Left renal pelvis (tissue), 4 donors: ENCODE results near the gene TBC1D16. TPM values are rescaled to one million over a fixed set of nuclear protein-coding genes. Genes with fewer than 3 reads are reported as not detected.

Source experiments
- DNase-seq, 4 donors: peaks; one replicate each; pipeline ENCODE4 v3.0.0-alpha.2; 2013; ENCODE audit warnings: low read depth in 4 of 4, low spot score in 3 of 4
- polyA plus RNA-seq, 4 donors: library from polyadenylated mRNA; unstranded; fragments of 120-200 nt; gene quantifications; one replicate each; pipeline ENCODE4 v1.2.1, GENCODE V29; 2013; ENCODE audit not compliant: insufficient read length in 4 of 4

TBC1D16 gene
- polyA plus RNA-seq, 4 donors = 27.8 to 31.5 (median 30.4) TPM

DNA sequence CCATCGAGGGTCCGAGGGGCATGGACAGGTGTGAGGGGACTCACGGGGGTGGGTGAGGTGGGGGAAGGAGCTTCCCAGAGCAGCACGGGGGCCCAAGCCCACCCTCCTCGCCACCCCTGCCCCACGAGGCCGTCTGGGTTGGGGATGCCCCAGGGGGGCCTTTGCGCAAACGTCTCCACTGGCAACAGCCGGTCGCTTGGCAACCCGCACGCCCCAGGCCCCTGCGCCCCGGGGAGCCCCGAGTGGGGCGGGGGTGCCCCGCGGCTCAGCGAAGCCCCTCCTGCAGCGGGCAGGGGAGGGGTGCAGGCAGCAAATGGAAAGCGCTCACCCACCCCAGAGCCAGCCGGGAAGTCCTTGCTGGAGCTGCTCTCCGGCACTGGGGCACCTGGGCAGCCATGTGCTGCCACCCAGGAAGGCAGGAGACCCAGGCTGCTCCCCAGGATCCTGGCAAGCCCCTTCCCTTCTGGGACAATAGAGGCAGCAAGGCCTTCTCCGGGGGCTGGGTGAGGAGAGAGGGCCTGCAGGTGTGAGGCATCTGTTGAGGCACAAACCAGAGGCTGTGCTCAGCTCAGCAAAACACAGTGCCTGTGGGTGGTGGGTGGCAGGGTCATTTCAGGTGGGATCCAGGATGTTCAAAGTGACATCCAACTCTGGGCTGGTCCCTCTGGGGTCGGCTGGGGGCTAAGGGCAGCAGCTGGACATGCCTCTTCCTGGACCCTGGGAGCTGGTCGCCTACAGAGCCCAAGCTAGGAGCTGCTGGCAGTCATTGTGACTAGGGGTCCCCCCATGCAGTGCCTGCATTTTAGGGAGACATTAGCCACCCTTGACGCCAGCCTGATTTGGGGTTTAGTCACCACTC, 115.6 kb downstream of the TBC1D16 start:
- no peak for DNase-seq

DNA sequence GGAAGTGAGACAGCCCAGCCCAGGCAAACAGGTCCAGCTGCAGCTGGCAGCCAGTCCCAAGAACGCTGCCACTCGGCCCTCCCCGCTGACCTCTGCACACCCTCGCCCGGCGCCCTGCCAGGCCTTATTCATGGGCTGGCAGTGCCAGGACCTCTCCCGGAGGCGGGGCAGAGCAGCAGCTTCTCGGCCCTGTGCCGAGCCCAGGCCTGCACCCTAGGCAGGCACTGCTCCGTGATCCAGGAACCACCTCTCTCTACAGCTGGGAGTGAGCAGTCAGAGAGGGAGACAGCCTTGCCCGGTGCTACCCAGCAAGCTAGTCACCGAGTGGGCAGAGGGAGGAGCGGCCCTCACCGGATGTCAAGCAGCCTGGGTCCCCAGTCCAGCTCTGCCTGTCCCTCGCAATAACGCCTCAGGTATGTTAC, 116.5 kb downstream of the TBC1D16 start:
- DNase-seq = no peak

DNA sequence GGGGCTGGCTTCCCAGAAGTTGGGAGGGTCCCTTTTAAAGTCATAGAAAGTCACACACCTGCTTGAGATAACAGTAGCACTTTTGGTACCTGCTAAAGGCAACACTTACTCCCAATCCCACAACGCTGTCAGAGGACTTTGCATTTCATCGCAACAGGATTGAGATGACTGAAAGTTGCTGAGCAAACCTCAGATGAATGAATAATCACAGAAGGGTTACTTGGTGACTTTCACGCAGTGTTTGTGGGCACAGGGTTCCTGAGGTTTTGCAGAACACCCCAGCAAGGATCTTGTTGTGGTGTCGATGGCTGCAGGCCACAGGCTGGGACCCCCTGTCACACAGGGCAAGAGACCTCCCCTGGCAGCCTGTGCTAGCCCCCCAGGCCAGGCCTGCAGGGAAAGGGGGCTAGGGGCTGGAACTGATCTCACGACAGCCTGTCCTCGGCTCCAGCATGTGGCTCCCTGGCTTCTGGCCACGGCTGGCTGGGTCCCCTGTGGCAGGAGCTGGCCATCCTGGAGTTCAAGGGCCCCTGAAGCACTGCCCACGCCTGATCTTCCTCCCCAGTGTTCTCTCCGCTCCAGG, 117.0 kb downstream of the TBC1D16 start:
- no peak for DNase-seq

DNA sequence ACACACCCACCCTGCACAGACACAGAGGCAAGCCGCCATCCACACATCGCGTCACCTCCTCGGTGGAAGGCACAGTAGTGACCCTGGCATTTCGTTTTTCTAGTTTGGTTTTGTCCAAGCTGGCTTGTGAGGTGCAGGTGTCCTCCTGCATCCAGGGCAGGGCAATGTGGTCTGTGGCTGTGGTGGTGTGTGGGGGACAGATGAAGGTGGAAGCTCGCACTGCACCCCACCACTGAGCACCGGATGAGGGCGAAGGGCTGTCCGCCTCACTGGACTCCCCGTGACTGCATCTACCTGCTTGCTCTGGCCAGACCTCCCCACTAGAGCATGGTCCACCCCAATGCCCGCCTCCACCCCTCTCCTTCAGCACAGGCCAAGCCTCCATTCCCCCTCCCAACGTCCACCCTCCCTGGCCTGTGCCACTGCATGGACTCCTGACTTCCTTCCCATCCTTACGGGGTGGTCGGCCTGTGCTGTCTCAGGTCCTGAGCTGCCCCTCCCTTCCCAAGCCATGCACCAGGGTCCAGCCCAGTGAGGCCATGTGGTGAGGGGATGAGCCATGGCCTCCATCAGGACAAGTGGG, 117.7 kb downstream of the TBC1D16 start:
- no peak for DNase-seq

DNA sequence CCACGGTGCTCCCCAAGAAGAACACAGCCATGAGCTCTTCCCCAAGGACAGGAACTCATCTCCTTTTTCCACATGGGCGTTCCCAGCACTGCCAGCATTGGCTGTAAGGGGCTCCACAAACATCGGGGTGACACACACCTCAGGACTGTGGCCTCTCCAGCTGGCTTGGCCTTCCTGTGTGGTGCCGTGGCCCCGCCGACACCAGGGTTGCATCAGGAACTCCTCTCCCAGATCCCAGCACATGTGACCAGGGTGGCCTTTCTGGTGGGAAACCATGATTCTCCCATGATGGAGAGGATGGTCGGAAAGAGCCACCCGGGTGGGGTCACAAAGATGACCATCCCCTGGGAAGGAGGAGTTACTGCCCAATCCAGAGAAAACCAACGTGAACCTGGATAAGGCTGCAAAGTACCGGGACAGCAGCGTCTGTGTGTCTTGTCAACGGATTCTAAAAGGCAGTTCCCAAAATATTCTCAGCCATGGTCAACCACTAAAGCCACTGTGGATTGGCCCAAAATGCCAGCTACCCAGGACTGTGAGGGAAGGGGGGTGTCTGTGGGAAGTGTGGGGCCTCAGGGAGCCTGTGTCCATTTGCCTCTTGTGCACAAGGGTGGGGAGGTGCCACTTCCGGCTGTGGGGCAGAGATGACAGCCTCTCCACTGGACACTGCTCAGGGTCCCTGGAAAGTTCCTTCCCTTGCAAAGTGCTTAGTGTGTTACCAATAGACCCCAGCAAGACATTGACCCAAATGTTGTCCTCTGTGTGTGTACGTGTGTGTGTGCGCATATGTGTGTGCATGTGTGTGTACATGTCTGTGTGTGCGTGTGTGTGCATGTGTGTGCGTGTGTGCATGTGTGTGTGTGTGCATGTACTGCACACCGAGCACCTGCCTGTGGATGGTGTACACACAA, 118.4 kb downstream of the TBC1D16 start:
- no peak for DNase-seq

DNA sequence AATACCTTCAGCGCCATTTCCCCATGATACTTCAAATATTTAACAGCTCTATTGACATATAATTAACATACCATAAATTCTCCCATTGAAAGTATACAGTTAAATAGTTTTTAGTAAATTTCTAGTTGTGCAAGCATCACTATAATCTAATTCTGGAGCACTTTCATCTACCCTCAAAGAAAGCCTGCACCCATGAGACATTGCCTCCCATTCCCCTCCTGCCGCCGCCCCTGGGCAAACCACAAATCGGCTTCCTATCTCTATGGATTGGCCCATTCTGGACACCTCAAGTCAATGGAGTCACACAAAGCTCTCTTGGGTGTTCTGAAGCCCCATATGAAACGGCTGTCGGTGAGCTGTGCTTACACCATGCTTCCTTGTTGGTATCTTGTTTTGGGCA, 119.2 kb downstream of the TBC1D16 start:
- no peak for DNase-seq

DNA sequence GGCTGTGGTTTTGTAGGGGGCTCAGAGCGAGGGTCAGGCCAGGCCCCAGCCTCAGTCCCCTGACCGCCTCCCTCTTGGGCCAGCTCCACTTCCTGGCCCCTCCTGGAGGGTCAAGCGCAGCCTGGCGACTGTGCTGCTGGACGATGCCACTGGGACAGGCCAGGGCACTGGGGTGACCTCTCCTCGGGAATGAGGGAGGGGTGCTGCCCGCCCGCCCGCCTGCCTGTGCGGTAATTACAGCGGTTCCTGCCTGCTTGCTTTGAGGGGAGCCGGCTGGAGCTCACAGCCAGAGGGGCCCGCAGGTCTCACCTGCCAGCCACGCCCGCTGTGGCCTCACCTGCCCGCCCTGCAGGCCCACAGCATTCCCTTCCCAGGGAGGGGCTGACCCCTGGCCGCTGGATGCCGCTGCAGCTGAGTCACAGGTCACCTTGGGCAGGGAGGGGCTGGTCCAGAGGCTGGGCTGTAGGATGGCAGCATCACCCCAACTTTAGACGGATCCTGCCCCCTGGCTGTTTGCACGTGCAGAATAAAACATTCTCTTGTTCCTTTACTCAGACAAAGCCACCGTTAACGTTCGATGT, 119.7 kb downstream of the TBC1D16 start:
- DNase-seq = no peak

DNA sequence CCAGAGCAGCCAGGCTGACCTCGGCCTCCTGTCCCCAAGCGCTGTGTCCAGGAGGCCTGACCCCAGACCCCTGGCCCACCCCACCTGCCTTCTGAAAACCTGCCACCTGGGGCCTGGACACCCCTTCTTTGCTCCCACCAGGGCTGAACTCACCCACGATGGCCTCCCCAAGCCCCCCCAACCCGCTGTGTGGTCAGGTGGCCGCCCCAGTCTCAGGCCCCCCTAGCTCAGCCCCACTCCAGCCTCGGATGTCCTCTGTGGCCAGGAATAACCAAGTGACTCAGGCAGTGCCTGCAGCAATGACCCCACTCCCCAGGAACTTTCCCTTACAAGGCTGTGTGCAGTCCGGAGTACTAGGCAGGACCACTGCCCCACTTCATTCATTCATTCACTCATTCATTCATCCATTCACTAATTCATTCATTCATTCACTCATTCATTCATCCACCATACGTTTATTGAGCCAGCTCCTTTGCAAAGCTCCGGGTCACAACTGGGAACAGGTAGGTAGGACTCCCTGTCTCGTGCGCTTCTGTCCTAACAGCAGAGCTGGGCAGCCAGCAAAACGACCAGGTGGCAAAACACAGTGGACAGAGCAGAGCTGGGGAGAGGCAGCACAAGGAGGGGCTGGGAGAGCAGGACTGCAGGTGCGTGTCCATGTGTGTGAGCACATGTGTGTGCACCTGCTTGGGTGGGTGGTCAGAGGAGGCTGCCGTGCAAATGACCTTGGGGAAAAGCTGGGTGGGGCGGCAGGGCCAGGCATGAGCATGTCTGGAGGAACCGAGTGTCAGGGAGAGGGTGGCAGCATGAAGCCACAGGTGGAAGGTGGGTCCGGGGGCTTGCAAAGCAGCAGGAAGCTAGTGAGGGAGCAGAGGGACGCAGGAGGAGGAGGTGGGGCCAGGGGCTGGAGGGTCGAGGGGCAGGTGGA, 120.6 kb downstream of the TBC1D16 start:
- DNase-seq = no peak

DNA sequence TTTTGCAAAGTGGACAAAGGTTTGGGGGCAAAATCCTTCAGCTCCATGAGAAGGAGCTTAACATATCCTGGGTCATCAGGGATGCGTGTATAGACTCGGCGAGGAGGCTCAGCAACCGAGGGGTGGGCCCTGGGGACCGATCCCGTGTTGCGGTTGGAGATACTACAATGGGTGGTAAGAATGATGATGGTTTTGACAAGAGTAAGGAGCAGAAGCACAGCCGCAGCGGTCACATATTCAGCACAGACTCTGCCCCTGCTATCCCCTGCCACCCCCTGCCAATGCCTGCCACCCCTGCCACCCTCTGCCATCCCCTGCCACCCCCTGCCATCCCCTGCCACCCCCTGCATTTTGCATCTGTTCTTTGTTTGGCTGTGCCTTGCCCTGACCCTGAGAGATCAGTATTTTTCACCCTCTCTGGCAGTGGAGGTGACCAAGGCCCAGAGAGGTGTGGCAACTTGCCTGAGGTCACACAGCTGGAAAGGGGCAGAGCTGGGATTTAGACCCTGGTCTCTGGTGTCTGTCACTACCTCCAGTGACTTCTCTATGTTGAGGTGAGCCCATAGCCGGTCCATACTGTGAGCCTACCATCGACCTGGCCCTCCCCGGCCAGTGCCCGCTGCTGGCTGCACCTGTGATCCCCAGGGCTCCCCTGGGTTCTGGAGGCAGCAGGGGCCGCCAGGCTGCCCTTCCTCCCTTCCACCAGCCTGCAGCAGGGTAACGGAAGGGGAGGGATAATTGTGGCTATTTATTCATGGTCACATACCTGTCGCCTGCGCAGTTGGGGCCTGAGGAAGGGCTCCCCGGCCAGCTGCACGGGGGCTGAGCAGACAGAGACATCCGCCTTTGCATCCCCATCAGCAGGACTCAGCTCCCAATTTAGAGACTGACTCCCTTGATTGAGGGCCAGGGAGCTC, 121.5 kb downstream of the TBC1D16 start:
- DNase-seq = no peak

DNA sequence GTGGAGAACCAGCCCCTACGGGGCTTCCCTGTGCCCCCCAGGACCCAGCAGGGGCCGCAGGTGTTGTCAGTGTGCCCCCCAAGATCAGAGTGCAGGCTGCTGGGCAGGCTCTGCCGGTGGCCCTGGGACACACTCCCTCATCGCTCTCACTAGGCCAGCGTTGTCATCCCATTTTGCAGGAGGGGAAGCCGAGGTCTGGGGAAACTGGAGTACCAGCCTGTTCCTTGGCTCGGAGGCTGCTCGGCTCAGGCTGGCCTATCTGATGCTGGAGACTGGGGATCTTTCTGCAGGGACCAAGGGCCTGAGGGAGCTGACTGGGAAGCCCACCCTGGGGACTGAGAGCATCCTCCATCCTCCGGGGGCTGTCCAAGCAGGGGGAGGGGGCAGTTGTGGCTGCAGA, 122.2 kb downstream of the TBC1D16 start:
- DNase-seq = no peak

DNA sequence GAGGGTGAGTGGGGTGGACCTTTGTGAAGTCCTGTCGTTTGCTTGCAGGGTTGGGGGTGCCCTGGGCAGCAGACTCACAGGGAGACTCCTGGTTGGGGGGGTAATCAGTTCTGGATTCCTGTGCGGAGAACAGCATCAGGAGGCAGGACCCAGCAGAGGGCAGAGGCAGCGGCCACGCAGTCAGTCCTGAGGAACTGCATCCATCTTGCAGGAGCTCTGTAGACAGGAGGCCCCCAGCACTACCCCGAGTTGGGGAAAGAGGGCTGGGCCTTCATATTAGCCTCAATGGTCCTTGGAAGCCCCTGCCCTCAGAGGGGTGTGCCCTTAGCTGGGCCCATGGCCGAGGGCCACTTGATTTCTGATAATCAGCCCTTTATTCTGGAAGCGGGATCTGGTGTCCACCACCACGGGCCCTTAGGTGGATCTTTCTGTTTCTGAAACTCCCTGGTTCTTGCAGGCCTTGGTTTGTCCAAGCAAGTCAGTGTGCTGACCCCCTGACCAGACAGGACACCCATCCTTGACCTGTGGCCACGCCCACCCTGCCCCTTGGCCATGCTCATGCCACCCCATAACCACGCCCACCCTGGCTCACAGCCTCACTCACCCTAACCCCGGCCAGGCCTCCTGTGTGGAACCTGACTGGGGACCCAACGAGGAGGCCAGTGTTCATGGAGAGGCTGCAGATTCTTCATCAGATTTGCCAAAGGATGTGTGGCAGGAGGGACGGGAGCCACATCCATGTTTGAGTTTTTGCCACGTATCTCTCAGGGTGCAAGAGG, 122.9 kb downstream of the TBC1D16 start:
- no peak for DNase-seq

DNA sequence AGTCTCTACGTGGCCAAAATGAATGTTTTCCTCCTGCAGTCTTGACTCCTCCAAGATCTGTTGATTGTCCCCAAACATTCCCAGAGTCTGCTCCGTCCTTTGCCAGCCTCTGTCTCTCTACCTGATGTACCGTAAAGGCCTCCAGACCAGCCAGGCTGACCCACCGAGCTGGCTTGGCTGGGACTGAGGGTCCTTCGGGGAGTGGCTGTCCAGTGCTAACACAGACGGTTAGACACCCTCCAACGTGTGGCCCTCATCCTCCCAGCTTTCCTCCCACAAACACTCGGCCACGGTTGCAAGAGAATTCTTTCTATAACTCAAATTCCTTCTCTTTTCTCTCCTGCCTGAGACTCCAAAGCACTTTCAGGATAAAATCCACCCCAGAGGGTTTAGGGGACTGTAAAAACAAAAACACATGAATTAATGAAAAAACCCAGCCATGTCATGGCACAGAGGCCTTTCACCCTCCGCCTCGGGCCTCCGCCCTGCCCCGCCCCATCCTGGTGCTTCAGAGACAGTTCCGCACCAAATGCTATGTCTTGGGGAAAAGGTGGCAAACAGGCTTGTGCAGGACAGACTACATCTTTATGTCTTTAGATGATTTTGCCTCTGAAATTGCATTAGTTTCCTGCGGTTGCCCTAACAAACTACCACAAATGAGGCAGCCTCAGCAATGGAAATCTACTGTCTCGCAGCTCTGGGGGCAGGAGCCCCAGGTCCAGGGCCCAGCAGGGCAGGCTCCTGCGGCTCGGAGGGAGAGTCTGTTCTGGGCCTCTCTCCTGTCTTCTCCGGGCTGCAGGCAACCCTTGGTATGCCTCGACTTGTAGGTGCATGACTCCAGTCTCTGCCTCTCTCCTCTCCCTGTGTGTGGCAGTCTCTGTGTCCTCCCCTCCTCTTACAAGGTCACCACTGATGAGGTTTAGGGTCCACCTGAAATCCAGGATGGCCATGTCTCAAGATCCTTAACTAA, 124.0 kb downstream of the TBC1D16 start:
- no peak for DNase-seq

DNA sequence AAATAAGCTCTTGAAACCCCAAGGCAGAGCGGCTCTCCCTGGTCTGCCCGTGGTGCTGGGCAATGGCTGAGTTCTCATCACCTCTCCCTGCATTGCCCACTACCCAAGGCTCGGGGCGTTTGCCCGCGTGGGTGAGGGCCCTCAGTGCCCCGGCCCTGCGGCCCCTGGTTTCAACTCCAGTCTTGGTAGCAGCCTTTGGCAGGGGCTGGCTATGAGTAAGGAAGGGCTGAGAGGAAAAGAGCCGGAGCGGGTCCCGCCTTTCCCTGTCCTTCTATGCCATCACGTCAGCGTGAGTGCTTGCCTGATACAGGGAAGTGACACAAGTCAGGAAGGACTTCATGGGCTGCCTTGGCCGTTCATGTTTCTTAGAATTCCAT, 124.7 kb downstream of the TBC1D16 start:
- no peak for DNase-seq

DNA sequence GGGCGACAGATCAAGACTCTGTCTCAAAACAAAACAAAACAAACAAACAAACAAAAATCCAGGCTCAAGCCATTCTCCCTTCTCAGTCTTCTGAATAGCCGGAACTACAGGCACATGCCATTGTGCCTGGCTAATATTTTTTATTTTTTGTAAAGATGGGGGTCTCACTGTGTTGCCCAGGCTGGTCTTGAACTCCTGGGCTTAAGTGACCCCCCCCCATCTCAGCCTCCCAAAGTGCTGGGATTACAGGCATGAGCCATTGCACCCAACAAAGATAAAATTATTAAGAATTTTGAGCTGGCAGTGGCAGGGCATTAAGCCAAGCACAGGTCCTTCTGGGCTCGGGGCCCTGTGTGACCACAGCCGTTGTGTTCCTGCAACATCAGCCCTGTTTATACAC, 126.6 kb downstream of the TBC1D16 start:
- no peak for DNase-seq

DNA sequence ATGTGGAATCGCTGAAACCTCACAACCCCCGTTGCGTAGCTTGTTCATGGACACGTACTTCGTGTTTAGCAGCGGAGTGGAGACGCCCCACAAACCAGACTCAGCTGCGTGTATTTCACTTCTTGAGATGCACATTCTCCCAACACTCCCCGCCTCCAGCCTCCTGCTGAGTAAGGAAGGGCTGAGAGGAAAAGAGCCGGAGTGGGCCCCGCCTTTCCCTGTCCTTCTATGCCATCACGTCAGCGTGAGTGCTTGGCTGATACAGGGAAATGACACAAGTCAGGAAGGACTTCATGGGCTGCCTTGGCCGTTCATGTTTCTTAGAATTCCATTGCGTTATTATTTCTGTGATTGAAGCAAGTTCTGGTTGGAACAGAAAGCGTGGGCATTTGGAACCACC, 127.8 kb downstream of the TBC1D16 start:
- no peak for DNase-seq

DNA sequence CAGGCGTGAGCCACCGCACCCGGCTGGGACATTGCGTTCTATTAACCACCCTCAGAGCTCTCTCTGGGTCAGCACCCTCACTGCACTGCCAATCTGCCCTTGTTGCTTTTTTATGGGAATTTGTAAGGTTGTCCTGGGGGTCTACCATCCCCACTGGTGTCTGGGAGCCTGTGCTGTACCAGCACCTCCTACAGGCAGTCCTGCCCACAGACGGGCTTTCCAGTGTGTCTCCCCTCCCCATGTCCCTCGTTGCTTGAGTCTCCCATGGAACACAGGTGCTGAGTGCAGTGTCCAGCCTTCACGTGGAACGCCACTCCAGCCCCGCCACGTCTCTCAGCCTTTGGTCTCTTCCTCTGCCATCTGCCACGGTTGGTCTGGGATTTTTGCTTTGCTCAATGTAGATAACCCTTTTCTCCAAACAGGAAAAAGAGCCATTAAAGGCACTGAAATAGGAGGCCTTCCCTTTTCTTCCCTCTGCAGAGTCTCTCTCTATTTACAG, 128.4 kb downstream of the TBC1D16 start:
- no peak for DNase-seq
